OCI-LY1 (cell line): ENCODE measurements around the gene POFUT1.

ENCODE experiments used
- CTCF ChIP-seq: fragments of 200-600 bp; sonication (generic), shearing (Covaris generic); IDR thresholded peaks from 2 replicates; pipeline ENCODE4 v1.5.1; 2017; ENCODE audit warnings: mild to moderate bottlenecking, antibody characterized with exemption, low read length, moderate library complexity, mixed read lengths
- EZH2 ChIP-seq: fragments of 200-600 bp; sonication (generic), shearing (Covaris generic); IDR thresholded peaks from 2 replicates; pipeline ENCODE4 v1.8.0; 2017; ENCODE audit warnings: borderline replicate concordance, mixed run types, mild to moderate bottlenecking, antibody characterized with exemption, low read length, moderate library complexity, mixed read lengths

- no peak for TF ChIP-seq CTCF
- no peak for TF ChIP-seq EZH2
Observed at GRCh38 chr20:32160341-32160740, 47.3 kb upstream of the POFUT1 start.
